GM23248 (cell line): ENCODE measurements around the gene MAP2. TPM values are rescaled to one million over a fixed set of nuclear protein-coding genes. Genes with fewer than 3 reads are reported as not detected.

Source experiments
- DNase-seq: peaks from one replicate; pipeline ENCODE4 v3.0.0-alpha.2; 2015
- H2AFZ ChIP-seq: fragments of 200-600 bp; sonication (generic); 2 replicates; pipeline ENCODE4 v1.6.1; 2016; ENCODE audit warnings: antibody characterized with exemption
- H3F3A ChIP-seq: fragments of 200-600 bp; sonication (generic); 2 replicates; pipeline ENCODE4 v1.6.1; 2016; ENCODE audit warnings: mild to moderate bottlenecking, antibody characterized with exemption, mixed run types; ENCODE audit not compliant: insufficient read depth
- H3K27ac ChIP-seq: fragments of 200-600 bp; sonication (generic); 2 replicates; pipeline ENCODE4 v1.5.1; 2016; ENCODE audit warnings: mild to moderate bottlenecking
- H3K27me3 ChIP-seq: fragments of 200-600 bp; sonication (generic); replicated peaks from 2 replicates; pipeline ENCODE4 v1.6.1; 2016; ENCODE audit warnings: mild to moderate bottlenecking; ENCODE audit not compliant: insufficient read depth
- H3K36me3 ChIP-seq: fragments of 200-600 bp; sonication (generic); 2 replicates; pipeline ENCODE4 v1.6.1; 2016; ENCODE audit warnings: low read depth, mild to moderate bottlenecking
- H3K4me1 ChIP-seq: fragments of 200-600 bp; sonication (generic); 2 replicates; pipeline ENCODE4 v1.6.1; 2016; ENCODE audit warnings: mild to moderate bottlenecking; ENCODE audit not compliant: insufficient read depth
- H3K4me2 ChIP-seq: fragments of 200-600 bp; sonication (generic); one replicate; pipeline ENCODE4 v1.6.1; 2016; ENCODE audit warnings: mild to moderate bottlenecking; ENCODE audit not compliant: unreplicated experiment
- H3K4me3 ChIP-seq: fragments of 200-600 bp; sonication (generic); 2 replicates; pipeline ENCODE4 v1.5.1; 2016; ENCODE audit warnings: mild to moderate bottlenecking
- H3K79me2 ChIP-seq: fragments of 200-600 bp; sonication (generic); 2 replicates; pipeline ENCODE4 v1.6.1; 2016; ENCODE audit warnings: mild to moderate bottlenecking; ENCODE audit not compliant: insufficient read depth
- H3K9ac ChIP-seq: fragments of 200-600 bp; sonication (generic); 2 replicates; pipeline ENCODE4 v1.6.1; 2016; ENCODE audit warnings: mild to moderate bottlenecking
- H3K9me2 ChIP-seq: fragments of 200-600 bp; sonication (generic); 2 replicates; pipeline ENCODE4 v1.6.1; 2016; ENCODE audit warnings: mixed run types, mild to moderate bottlenecking, moderate library complexity; ENCODE audit not compliant: insufficient read depth
- H3K9me3 ChIP-seq: fragments of 200-600 bp; sonication (generic); one replicate; pipeline ENCODE4 v1.6.1; 2017; ENCODE audit warnings: low read depth
- H4K20me1 ChIP-seq: fragments of 200-600 bp; sonication (generic); 2 replicates; pipeline ENCODE4 v1.6.0; 2016; ENCODE audit not compliant: insufficient read depth
- EZH2 ChIP-seq: fragments of 200-600 bp; sonication (generic); IDR thresholded peaks from 2 replicates; pipeline ENCODE4 v1.6.1; 2018; ENCODE audit warnings: antibody characterized with exemption, mild to moderate bottlenecking; ENCODE audit not compliant: insufficient read depth, poor library complexity, severe bottlenecking
- EZH2phosphoT487 ChIP-seq: fragments of 200-600 bp; sonication (generic); IDR thresholded peaks from 2 replicates; pipeline ENCODE4 v1.6.1; 2018; ENCODE audit warnings: antibody characterized with exemption, moderate library complexity, mild to moderate bottlenecking, low read depth; ENCODE audit not compliant: insufficient read depth
- WGBS, 2 experiments: methylation state at CpG; one replicate each; pipeline ENCODE4 v1.1.6; 2015 to 2017; ENCODE audit warnings: low lambda C conversion rate in 2 of 2, low coverage in 1 of 2; ENCODE audit errors: missing lambda C conversion rate in 2 of 2; 5-methylcytosine and 5-hydroxymethylcytosine counted together
- in situ Hi-C: fragments of 300-500 bp; cut with MboI; formaldehyde crosslinking; loops from 2 replicates; pipeline ENCODE4 v1.15.0; 2020
- polyA plus RNA-seq: library from polyadenylated mRNA; unstranded; fragments of >200 nt; fragmentation: Nextera tagmentation; extraction: Ambion mirVana; gene quantifications from 2 replicates; pipeline ENCODE4 v1.2.1, GENCODE V29; 2016
- total RNA-seq: library from RNA; depleted of rRNA; stranded (reverse); fragments of >200 nt; shearing (Covaris generic); gene quantifications from 2 replicates; pipeline ENCODE4 v1.2.3, GENCODE V29; 2014

Gene MAP2
- total and polyA plus RNA-seq, 2 experiments from 2014 or later: 1.1 to 7.6 TPM

DNA sequence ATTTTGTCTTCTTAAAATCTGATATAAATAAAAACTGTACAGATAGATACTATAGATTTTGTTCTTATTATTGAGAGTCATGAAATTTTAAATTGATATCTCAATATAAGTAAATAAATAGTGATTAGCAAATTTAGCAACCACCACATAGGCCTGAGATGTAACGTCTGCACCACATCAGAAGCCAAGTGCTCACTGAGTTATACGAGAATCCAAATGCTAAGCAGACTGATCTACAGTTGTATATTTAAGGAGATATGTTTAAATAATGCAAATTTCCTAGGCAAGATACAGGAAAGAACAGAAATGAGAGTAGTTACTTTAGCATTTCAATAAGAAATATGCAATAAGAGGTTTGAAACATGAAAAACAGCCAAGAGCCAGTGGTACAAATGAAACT lies 262.6 kb downstream of the MAP2 start:
- no peak overlapping the region for H3K27ac ChIP-seq
- in situ Hi-C loops: no loop called here
- WGBS, 2 experiments: 40 to 46% methylated on average over 2 of the region's 2 CpGs

DNA sequence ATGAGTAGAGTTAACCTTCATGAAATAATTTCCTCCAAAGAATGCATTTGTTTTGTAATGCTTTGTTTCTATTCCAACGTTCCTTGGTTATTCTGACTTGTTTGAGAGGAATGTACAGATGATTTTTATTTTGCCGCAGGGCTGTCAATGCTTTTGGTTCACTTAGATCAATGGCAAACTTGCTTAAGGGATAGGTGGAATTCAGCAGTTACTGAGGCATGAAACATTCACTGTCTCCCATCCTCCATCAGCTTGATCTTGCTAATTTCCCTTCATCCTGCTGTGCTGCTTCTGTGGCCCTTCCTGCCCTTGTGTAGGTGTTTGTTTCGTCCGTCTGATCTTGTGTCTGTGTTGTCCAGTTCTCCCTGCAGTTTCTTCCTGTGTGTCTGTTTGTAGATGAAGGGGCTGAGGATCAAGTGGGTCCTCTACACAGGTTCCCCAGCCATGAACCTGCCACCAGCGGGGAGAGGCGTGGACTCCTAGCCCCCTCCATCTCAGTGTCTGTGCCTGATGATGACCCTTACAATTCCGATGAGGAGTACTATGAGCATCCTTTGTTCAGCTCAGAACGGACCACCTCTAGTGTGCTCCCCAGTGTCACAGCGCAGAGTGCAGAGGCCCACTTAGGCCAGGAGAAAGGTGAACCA lies 263.6 kb downstream of the MAP2 start:
- H2AFZ ChIP-seq: peak overlapping the region; percentile 44; the same call in 1 of the 2 replicates
- no peak overlapping the region for H3K4me3 ChIP-seq
- no peak for TF ChIP-seq EZH2phosphoT487
- no peak for TF ChIP-seq EZH2
- 67 to 68% methylated on average over 9 of the region's 9 CpGs for WGBS, 2 experiments
- peak overlapping the region; percentile 70 for H3K4me2 ChIP-seq
- no peaks in the 10 kb centered on the region for H3K36me3 ChIP-seq
- H3K27me3 ChIP-seq: no peaks in the 10 kb centered on the region
- in situ Hi-C loops: no loop called here
- no peaks in the 10 kb centered on the region for H4K20me1 ChIP-seq
- no peaks in the 10 kb centered on the region for H3K79me2 ChIP-seq
- peaks cover 34% of the 10 kb centered on the region for H3K4me1 ChIP-seq
- no peaks in the 10 kb centered on the region for H3K9me3 ChIP-seq
- H3K9me2 ChIP-seq: no peaks in the 10 kb centered on the region
- H3K27ac ChIP-seq: no peak overlapping the region
- peaks cover 23% of the 10 kb centered on the region for H3F3A ChIP-seq
- DNase-seq: peak; percentile 59
- H3K9ac ChIP-seq: no peak overlapping the region

More for the DNA sequence above, 262.6 kb downstream of the MAP2 start:
- no peak overlapping the region for H3K4me2 ChIP-seq
- H3K27me3 ChIP-seq: no peaks in the 10 kb centered on the region
- H3K36me3 ChIP-seq: no peaks in the 10 kb centered on the region
- peaks cover 34% of the 10 kb centered on the region for H3K4me1 ChIP-seq
- H3F3A ChIP-seq: peaks cover 23% of the 10 kb centered on the region
- H3K79me2 ChIP-seq: no peaks in the 10 kb centered on the region
- TF ChIP-seq EZH2phosphoT487 (no peak), EZH2 (no peak)
- no peaks in the 10 kb centered on the region for H4K20me1 ChIP-seq
- no peak for DNase-seq
- no peak overlapping the region for H2AFZ ChIP-seq
- H3K9me3 ChIP-seq: no peaks in the 10 kb centered on the region
- no peak overlapping the region for H3K4me3 ChIP-seq
- H3K9ac ChIP-seq: no peak overlapping the region
- H3K9me2 ChIP-seq: no peaks in the 10 kb centered on the region

DNA sequence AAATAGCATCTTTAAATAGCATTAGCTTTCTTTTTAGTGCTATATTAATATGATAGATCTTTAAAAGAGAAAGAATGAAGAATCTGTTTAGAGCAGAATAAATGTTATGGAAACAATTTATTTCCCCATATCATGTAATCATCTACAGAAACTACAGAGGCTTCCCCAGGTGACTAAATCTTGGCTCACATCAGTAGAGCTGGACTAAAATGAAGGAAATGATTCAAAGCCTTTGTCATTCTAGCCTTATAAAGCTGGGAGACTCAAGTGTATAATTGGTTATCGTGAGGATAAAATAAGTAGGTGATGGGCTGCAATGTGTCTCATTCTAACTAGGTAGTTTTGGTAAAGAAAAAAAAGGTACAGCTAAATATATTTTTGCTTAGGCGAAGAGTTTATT lies 264.5 kb downstream of the MAP2 start:
- in situ Hi-C loops: no loop called here
- Histone ChIP-seq H3K4me2 (peak overlapping the region; percentile 70), H2AFZ (no peak overlapping the region), H3K4me1 (peaks cover 34% of the 10 kb centered on the region), H3K27ac (no peak overlapping the region), H3K36me3 (no peaks in the 10 kb centered on the region), H3K9ac (no peak overlapping the region), H4K20me1 (no peaks in the 10 kb centered on the region), H3K9me3 (no peaks in the 10 kb centered on the region), H3K4me3 (no peak overlapping the region), H3F3A (peaks cover 23% of the 10 kb centered on the region), H3K9me2 (no peaks in the 10 kb centered on the region), H3K27me3 (no peaks in the 10 kb centered on the region), H3K79me2 (no peaks in the 10 kb centered on the region)
- 62 to 70% methylated on average over 2 of the region's 2 CpGs for WGBS, 2 experiments
- TF ChIP-seq EZH2phosphoT487 (no peak), EZH2 (no peak)
- peak; percentile 62 for DNase-seq

DNA sequence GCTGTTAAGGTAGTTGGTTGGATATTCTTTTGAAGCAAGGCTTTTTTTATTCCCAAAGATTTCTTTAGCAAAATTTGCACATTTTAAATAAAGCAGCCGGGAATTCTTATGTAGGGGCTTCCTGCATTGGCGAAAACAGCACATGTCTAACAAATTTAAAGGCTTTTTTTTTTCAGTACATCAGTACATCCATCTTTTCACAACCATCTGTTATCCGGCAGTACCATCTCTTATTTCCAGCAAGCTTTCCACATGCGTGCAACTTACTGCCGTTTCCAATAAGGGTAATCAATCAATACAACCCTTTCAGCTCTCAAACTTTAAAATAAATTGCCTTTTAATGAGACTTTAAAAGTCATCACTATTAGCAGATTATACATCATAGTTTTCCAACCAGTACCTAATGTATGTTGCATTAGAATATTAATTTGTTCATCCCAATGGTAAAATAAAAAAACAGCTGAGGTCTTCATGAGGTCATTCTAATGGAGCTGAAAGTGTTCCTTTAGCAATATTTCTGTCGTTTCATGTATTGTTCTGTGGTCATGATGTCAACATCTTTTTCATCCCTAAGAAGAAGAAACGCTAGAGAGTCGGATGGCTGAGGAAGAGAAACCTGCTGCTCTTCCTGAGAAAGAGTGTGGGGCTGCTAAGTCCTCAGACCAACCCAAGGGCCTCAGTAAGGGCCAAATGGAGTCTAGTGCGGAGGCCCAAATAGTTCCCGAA lies 266.3 kb downstream of the MAP2 start:
- Histone ChIP-seq H2AFZ (no peak overlapping the region), H3F3A (peaks cover 23% of the 10 kb centered on the region), H3K4me2 (no peak overlapping the region), H3K9ac (no peak overlapping the region), H3K36me3 (no peaks in the 10 kb centered on the region), H3K9me2 (no peaks in the 10 kb centered on the region), H3K27me3 (no peaks in the 10 kb centered on the region), H3K4me1 (peaks cover 34% of the 10 kb centered on the region), H3K9me3 (no peaks in the 10 kb centered on the region), H4K20me1 (no peaks in the 10 kb centered on the region), H3K27ac (no peak overlapping the region), H3K4me3 (no peak overlapping the region), H3K79me2 (no peaks in the 10 kb centered on the region)
- no peak for DNase-seq
- in situ Hi-C loops: no loop called here
- WGBS, 2 experiments: 67 to 70% methylated on average over 10 of the region's 10 CpGs
- TF ChIP-seq EZH2phosphoT487 (no peak), EZH2 (no peak)
